ENCODE results near the gene WTAP.
"Not testable (repeated sequence)": the region's sequence is repeated elsewhere in the genome, so short reads cannot be mapped to it uniquely, and the experiment has no call there.

WTAP gene

GRCh38 chr6:159693128-159693893 is 34.0 kb upstream of the WTAP start, which contains the start of gene SOD2:
Gene SOD2 (minus strand): TSS chr6:159693241. CDS start chr6:159693167, 74 bp downstream.
- Histone ChIP-seq H3K4me3 (ENCODE audit: insufficient read depth, low read depth, low read length, poor library complexity, severe bottlenecking) (peak within 1 kb of the TSS; percentile 72), H3K27me3 (replicated peaks; ENCODE audit: control insufficient read depth, insufficient read depth, low read length, poor library complexity, severe bottlenecking) (no peaks in the 10 kb centered on the region), H3K4me1 (ENCODE audit: control insufficient read depth, insufficient read depth, low read length, poor library complexity, severe bottlenecking) (peaks cover 19% of the 10 kb centered on the region), H3K27ac (ENCODE audit: insufficient read depth, low read length, poor library complexity, severe bottlenecking) (peak within 1 kb of the TSS; percentile 78), H3K9me3 (ENCODE audit: control insufficient read depth, low read length) (no peaks in the 10 kb centered on the region), H3K36me3 (ENCODE audit: control insufficient read depth, insufficient read depth, low read length) (peaks cover 5% of the 10 kb centered on the region)
- DNase-seq = peak; percentile 71 to 78 (median 74)

GRCh38 chr6:159693894-159694545 is 33.3 kb upstream of the WTAP start:
- H3K27me3 ChIP-seq (replicated peaks; ENCODE audit: control insufficient read depth, insufficient read depth, low read length, poor library complexity, severe bottlenecking) = no peaks in the 10 kb centered on the region
- H3K36me3 ChIP-seq (ENCODE audit: control insufficient read depth, insufficient read depth, low read length) = peaks cover 5% of the 10 kb centered on the region
- H3K9me3 ChIP-seq (ENCODE audit: control insufficient read depth, low read length) = no peaks in the 10 kb centered on the region
- DNase-seq = peak; percentile 25 to 61 (median 55)
- H3K27ac ChIP-seq (ENCODE audit: insufficient read depth, low read length, poor library complexity, severe bottlenecking) = peak overlapping the region; percentile 78
- H3K4me3 ChIP-seq (ENCODE audit: insufficient read depth, low read depth, low read length, poor library complexity, severe bottlenecking) = peak overlapping the region; percentile 72
- H3K4me1 ChIP-seq (ENCODE audit: control insufficient read depth, insufficient read depth, low read length, poor library complexity, severe bottlenecking) = peaks cover 19% of the 10 kb centered on the region

DNA sequence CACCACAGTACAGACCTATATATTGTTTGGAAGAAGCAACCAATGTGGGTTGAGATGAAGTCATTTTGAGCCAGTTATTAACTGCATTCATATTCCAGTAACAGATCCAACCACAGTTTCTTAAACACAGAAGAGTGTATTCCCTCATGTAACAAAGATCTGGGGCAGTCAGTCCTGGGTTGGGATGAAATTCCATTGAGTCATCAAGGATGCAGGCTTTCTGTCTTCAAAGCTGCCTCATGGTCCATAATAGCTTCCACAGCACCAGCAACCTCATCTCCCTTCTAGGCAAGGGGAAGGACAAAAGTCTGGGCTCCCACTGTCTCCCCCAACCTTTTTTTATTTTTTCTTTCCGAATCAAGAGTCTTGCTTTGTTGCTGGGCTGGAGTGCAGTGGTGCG is 31.3 kb upstream of the WTAP start:
- no peak for DNase-seq
- no peaks in the 10 kb centered on the region for H3K27me3 ChIP-seq (replicated peaks; ENCODE audit: control insufficient read depth, insufficient read depth, low read length, poor library complexity, severe bottlenecking)
- no peak overlapping the region for H3K4me3 ChIP-seq (ENCODE audit: insufficient read depth, low read depth, low read length, poor library complexity, severe bottlenecking)
- H3K4me1 ChIP-seq (ENCODE audit: control insufficient read depth, insufficient read depth, low read length, poor library complexity, severe bottlenecking) = peaks cover 19% of the 10 kb centered on the region
- no peak overlapping the region for H3K27ac ChIP-seq (ENCODE audit: insufficient read depth, low read length, poor library complexity, severe bottlenecking)
- no peaks in the 10 kb centered on the region for H3K9me3 ChIP-seq (ENCODE audit: control insufficient read depth, low read length)
- no peaks in the 10 kb centered on the region for H3K36me3 ChIP-seq (ENCODE audit: control insufficient read depth, insufficient read depth, low read length)

DNA sequence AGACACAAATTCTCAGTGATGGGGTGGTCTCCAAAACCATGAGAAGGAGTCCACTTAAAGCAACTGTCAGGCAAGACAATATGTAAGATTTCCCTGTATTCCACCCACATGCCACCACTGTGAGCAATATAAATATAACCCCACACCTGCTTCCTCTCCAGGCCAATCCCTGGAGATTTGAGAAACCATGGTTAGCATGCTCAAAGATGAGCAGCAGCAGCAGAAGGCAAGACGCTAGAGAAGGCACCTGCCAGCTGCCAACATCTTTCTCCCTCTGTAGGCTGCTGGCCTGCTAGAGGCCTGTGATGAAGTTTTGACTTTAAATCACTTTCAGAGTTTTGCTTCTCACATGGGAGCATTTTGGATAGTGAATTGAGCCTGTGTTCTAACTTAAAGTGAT is 26.3 kb upstream of the WTAP start:
- DNase-seq = no peak
- no peaks in the 10 kb centered on the region for H3K4me1 ChIP-seq (ENCODE audit: control insufficient read depth, insufficient read depth, low read length, poor library complexity, severe bottlenecking)
- no peaks in the 10 kb centered on the region for H3K9me3 ChIP-seq (ENCODE audit: control insufficient read depth, low read length)
- H3K27me3 ChIP-seq (replicated peaks; ENCODE audit: control insufficient read depth, insufficient read depth, low read length, poor library complexity, severe bottlenecking) = no peaks in the 10 kb centered on the region
- no peak overlapping the region for H3K27ac ChIP-seq (ENCODE audit: insufficient read depth, low read length, poor library complexity, severe bottlenecking)
- H3K4me3 ChIP-seq (ENCODE audit: insufficient read depth, low read depth, low read length, poor library complexity, severe bottlenecking) = no peak overlapping the region
- H3K36me3 ChIP-seq (ENCODE audit: control insufficient read depth, insufficient read depth, low read length) = no peaks in the 10 kb centered on the region

GRCh38 chr6:159701413-159701999 is 25.8 kb upstream of the WTAP start:
- H3K27ac ChIP-seq (ENCODE audit: insufficient read depth, low read length, poor library complexity, severe bottlenecking) = no peak overlapping the region
- H3K36me3 ChIP-seq (ENCODE audit: control insufficient read depth, insufficient read depth, low read length) = no peaks in the 10 kb centered on the region
- H3K4me1 ChIP-seq (ENCODE audit: control insufficient read depth, insufficient read depth, low read length, poor library complexity, severe bottlenecking) = no peaks in the 10 kb centered on the region
- no peaks in the 10 kb centered on the region for H3K9me3 ChIP-seq (ENCODE audit: control insufficient read depth, low read length)
- H3K4me3 ChIP-seq (ENCODE audit: insufficient read depth, low read depth, low read length, poor library complexity, severe bottlenecking) = no peak overlapping the region
- no peak for DNase-seq
- no peaks in the 10 kb centered on the region for H3K27me3 ChIP-seq (replicated peaks; ENCODE audit: control insufficient read depth, insufficient read depth, low read length, poor library complexity, severe bottlenecking)

GRCh38 chr6:159710603-159711002 is 16.7 kb upstream of the WTAP start:
- H3K27me3 ChIP-seq (replicated peaks; ENCODE audit: control insufficient read depth, insufficient read depth, low read length, poor library complexity, severe bottlenecking); DNase-seq; H3K4me1 ChIP-seq (ENCODE audit: control insufficient read depth, insufficient read depth, low read length, poor library complexity, severe bottlenecking); H3K4me3 ChIP-seq (ENCODE audit: insufficient read depth, low read depth, low read length, poor library complexity, severe bottlenecking); H3K27ac ChIP-seq (ENCODE audit: insufficient read depth, low read length, poor library complexity, severe bottlenecking); H3K36me3 ChIP-seq (ENCODE audit: control insufficient read depth, insufficient read depth, low read length); H3K9me3 ChIP-seq (ENCODE audit: control insufficient read depth, low read length): not testable (repeated sequence)

DNA sequence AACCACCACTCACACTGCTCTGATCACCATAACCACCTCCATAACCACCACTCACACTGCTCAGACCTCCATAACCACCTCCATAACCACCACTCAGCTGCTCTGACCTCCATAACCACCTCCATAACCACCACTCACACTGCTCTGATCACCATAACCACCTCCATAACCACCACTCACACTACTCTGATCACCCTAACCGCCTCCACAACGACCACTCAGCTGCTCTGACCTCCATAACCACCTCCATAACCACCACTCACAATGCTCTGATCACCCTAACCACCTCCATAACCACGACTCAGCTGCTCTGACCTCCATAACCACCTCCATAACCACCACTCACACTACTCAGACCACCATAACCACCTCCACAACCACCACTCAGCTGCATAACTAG is 14.9 kb upstream of the WTAP start:
- not testable (repeated sequence) for H3K9me3 ChIP-seq (ENCODE audit: control insufficient read depth, low read length); H3K27ac ChIP-seq (ENCODE audit: insufficient read depth, low read length, poor library complexity, severe bottlenecking); DNase-seq; H3K36me3 ChIP-seq (ENCODE audit: control insufficient read depth, insufficient read depth, low read length); H3K4me1 ChIP-seq (ENCODE audit: control insufficient read depth, insufficient read depth, low read length, poor library complexity, severe bottlenecking); H3K4me3 ChIP-seq (ENCODE audit: insufficient read depth, low read depth, low read length, poor library complexity, severe bottlenecking); H3K27me3 ChIP-seq (replicated peaks; ENCODE audit: control insufficient read depth, insufficient read depth, low read length, poor library complexity, severe bottlenecking)

- no peaks in the 10 kb centered on the region for H3K36me3 ChIP-seq (ENCODE audit: control insufficient read depth, insufficient read depth, low read length)
- no peaks in the 10 kb centered on the region for H3K4me1 ChIP-seq (ENCODE audit: control insufficient read depth, insufficient read depth, low read length, poor library complexity, severe bottlenecking)
- H3K27me3 ChIP-seq (replicated peaks; ENCODE audit: control insufficient read depth, insufficient read depth, low read length, poor library complexity, severe bottlenecking) = no peaks in the 10 kb centered on the region
- H3K9me3 ChIP-seq (ENCODE audit: control insufficient read depth, low read length) = no peaks in the 10 kb centered on the region
- H3K27ac ChIP-seq (ENCODE audit: insufficient read depth, low read length, poor library complexity, severe bottlenecking) = no peak overlapping the region
- H3K4me3 ChIP-seq (ENCODE audit: insufficient read depth, low read depth, low read length, poor library complexity, severe bottlenecking) = no peak overlapping the region
- DNase-seq = no peak
These were observed 13.3 kb upstream of the WTAP start for GRCh38 chr6:159713984-159714383.

DNA sequence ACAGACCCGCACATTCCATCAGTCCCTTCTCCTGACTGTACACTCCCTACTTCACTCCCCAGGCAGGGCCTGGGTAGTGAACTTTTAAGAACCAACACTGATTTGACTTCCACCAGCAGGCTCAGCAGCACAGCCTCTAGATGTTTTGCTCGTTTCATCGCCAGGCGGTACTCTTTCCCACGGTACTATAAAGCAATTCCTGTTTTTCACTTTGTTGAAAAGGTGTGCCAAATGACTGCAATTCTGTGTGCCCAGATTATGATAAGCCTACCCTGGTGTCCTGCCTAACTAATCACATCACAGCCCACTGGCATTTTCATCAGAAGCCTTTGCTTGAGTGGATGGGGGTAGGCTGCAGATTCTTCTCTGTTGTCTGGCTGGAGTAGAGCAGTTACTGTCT is 12.9 kb upstream of the WTAP start:
- Histone ChIP-seq H3K36me3 (ENCODE audit: control insufficient read depth, insufficient read depth, low read length) (no peaks in the 10 kb centered on the region), H3K27me3 (replicated peaks; ENCODE audit: control insufficient read depth, insufficient read depth, low read length, poor library complexity, severe bottlenecking) (no peaks in the 10 kb centered on the region), H3K4me1 (ENCODE audit: control insufficient read depth, insufficient read depth, low read length, poor library complexity, severe bottlenecking) (no peaks in the 10 kb centered on the region), H3K27ac (ENCODE audit: insufficient read depth, low read length, poor library complexity, severe bottlenecking) (no peak overlapping the region), H3K4me3 (ENCODE audit: insufficient read depth, low read depth, low read length, poor library complexity, severe bottlenecking) (no peak overlapping the region), H3K9me3 (ENCODE audit: control insufficient read depth, low read length) (no peaks in the 10 kb centered on the region)
- no peak for DNase-seq

- no peak overlapping the region for H3K27ac ChIP-seq (ENCODE audit: insufficient read depth, low read length, poor library complexity, severe bottlenecking)
- H3K4me3 ChIP-seq (ENCODE audit: insufficient read depth, low read depth, low read length, poor library complexity, severe bottlenecking) = no peak overlapping the region
- no peaks in the 10 kb centered on the region for H3K27me3 ChIP-seq (replicated peaks; ENCODE audit: control insufficient read depth, insufficient read depth, low read length, poor library complexity, severe bottlenecking)
- no peaks in the 10 kb centered on the region for H3K9me3 ChIP-seq (ENCODE audit: control insufficient read depth, low read length)
- no peaks in the 10 kb centered on the region for H3K4me1 ChIP-seq (ENCODE audit: control insufficient read depth, insufficient read depth, low read length, poor library complexity, severe bottlenecking)
- DNase-seq = no peak
- no peaks in the 10 kb centered on the region for H3K36me3 ChIP-seq (ENCODE audit: control insufficient read depth, insufficient read depth, low read length)
These were observed 12.1 kb upstream of the WTAP start for GRCh38 chr6:159715166-159715565.
